Astrocyte of the spinal cord (primary cell): ENCODE results near the gene IRAK2.
"Not testable (repeated sequence)": the region's sequence is repeated elsewhere in the genome, so short reads cannot be mapped to it uniquely, and the experiment has no call there.

ENCODE experiments used
- DNase-seq: peaks from one replicate; pipeline ENCODE4 v3.0.0; 2011; ENCODE audit warnings: low read depth, low spot score
- H3K4me3 ChIP-seq: 2 replicates; pipeline ENCODE4 v1.5.1; 2011; ENCODE audit warnings: low read depth, mild to moderate bottlenecking, low read length, moderate library complexity
- in situ Hi-C: cut with HindIII; loops from 2 replicates; pipeline ENCODE4 v1.10.0; 2017; ENCODE audit warnings: low sequenced_read_pairs
- TF ChIP-seq, protein P1 (sequence below): IDR thresholded peaks from 2 replicates; pipeline ENCODE4 v1.5.1; 2012; ENCODE audit warnings: low read depth, mild to moderate bottlenecking, low read length, inconsistent platforms

The IRAK2 gene

DNA sequence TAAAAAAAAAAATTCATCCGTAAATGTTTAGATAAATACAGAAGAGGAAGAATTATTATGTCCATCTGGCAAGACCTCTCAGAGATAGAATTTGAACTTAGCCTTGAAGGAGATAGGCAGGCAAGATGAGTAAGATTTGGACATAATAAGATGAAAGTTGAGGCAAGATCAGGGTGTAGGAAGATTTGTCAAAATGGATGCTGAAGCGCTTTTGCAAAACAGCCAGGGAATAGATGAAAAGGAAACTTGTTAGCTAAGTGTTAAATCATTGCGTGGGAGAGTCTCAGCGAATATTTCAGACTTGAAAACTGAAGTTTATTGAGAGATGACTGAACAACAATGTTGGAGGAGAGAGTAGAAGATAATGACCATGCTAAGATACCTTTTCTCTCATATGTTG is 42.0 kb upstream of the IRAK2 start:
- in situ Hi-C loops = no loop called here

DNA sequence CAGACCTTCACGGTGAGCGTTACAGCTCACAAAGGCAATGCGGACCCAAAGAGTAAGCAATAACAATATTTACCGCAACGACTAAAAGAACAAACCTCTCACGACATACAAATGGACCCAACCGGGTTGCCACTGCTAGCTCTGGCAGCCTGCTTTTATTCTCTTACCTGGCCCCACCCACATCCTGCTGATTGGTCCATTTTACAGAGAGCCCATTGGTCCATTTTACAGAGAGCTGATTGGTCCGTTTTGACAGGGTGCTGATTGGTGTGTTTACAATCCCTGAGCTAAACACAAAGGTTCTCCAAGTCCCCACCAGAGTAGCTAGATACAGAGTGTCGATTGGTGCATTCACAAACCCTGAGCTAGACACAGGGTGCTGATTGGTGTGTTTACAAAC is 28.8 kb upstream of the IRAK2 start:
- in situ Hi-C loops, H3K4me3 ChIP-seq, DNase-seq: not testable (repeated sequence)

More for the DNA sequence above, 42.0 kb upstream of the IRAK2 start:
- H3K4me3 ChIP-seq = no peak overlapping the region
- TF ChIP-seq, protein P1, sequence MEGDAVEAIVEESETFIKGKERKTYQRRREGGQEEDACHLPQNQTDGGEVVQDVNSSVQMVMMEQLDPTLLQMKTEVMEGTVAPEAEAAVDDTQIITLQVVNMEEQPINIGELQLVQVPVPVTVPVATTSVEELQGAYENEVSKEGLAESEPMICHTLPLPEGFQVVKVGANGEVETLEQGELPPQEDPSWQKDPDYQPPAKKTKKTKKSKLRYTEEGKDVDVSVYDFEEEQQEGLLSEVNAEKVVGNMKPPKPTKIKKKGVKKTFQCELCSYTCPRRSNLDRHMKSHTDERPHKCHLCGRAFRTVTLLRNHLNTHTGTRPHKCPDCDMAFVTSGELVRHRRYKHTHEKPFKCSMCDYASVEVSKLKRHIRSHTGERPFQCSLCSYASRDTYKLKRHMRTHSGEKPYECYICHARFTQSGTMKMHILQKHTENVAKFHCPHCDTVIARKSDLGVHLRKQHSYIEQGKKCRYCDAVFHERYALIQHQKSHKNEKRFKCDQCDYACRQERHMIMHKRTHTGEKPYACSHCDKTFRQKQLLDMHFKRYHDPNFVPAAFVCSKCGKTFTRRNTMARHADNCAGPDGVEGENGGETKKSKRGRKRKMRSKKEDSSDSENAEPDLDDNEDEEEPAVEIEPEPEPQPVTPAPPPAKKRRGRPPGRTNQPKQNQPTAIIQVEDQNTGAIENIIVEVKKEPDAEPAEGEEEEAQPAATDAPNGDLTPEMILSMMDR = no peak
- DNase-seq = no peak

DNA sequence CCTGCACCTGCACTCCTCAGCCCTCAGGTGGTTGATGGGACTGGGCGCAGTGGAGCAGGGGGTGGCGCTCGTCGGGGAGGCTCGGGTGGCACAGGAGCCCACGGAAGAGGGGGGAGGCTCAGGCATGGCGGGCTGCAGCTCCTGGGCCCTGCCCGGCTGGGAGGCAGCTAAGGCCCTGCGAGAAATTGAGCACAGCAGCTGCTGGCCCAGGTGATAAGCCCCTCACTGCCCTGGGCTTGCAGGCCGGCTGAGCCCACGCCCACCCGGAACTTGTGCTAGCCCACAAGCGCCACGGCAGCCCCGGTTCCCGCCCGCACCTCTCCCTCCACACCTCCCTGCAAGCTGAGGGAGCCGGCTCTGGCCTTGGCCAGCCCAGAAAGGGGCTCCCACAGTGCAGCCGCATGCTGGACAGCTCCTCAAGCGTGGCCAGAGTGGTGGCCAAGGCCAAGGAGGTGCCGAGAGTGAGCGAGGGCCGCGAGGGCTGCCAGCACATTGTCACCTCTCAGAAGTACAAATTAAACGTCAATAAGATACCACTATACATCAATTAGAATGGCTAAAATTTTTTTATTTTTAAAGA is 28.2 kb upstream of the IRAK2 start:
- in situ Hi-C loops = no loop called here
- TF ChIP-seq, protein P1 = no peak

DNA sequence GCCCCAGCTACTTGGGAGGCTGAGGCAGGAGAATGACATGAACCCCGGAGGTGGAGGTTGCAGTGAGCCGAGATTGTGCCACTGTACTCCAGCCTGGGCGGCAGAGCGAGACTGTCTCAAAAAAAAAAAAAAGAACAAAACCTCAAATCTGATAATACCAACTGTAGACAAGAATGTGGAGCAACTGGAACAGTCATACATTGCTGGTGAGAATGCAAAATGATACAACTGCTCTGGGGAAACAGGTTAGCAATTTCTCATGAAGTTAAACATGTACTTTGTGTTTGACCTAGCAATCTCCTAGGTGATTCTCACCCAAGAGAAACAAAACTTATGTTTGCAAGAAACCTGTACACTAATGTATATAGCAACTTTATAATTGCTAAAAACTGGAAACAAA is 27.5 kb upstream of the IRAK2 start:
- TF ChIP-seq, protein P1 = no peak
- no peak for DNase-seq
- in situ Hi-C loops = no loop called here
- no peak overlapping the region for H3K4me3 ChIP-seq

More for the DNA sequence above, 28.2 kb upstream of the IRAK2 start:
- no peak for DNase-seq
- no peak overlapping the region for H3K4me3 ChIP-seq

DNA sequence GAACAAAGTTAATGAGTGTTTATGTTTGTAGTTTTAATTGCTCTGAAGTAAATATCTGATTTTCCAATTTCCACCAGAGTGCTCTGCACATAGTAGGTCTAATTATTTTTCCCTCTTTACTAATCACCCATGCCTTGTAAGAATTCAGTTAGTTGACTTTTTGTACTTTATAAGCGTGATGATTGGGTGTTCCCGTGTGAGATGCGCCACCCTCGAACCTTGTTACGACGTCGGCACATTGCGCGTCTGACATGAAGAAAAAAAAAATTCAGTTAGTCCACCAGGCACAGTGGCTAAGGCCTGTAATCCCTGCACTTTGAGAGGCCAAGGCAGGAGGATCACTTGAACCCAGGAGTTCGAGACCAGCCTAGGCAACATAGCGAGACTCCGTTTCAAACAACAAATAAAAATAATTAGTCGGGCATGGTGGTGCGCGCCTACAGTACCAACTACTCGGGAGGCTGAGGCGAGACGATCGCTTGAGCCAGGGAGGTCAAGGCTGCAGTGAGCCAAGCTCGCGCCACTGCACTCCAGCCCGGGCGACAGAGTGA is 23.6 kb upstream of the IRAK2 start:
- TF ChIP-seq, protein P1 = no peak
- in situ Hi-C loops = no loop called here
- DNase-seq = no peak
- H3K4me3 ChIP-seq = peak overlapping the region; percentile 76

DNA sequence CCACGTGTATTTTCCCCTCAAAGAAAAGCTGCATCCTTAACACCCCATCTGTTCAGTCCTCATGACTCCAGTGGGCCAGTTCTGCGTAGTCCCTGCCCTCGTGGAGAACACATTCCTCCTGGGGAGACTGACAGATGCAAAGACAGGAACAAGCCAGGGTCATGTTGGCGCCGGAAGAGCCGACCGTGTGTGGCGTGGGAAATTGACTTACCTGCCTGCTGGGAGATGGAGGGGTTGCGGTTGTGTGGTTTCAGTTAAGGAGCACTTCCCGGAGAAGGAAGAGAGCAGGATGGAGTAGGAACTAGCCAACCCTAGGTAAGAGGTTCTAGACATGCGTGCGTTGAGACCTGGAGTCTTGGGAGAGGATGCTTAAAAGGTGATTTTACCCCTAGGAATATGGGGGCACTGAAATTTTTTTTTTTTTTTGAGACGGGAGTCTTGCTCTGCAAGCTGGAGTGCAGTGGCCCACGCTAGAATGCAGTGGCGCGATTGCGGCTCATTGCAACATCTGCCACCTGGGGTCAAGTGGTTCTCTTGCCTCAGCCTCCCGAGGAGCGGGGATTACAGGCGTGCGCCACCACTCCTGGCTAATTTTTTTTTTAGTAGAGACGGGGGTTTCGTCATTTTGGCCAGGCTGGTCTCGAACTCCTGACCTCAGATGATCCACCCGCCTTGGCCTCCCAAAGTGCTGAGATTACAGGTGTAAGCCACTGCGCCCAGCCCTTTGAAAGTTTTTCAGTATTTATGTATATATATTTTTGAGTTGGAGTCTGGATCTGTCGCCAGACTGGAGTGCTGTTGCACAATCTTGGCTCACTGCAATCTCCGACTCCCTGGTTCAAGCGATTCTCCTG is 21.8 kb upstream of the IRAK2 start:
- TF ChIP-seq, protein P1 = no peak
- DNase-seq = no peak
- in situ Hi-C loops = no loop called here
- peak overlapping the region; percentile 76 for H3K4me3 ChIP-seq

DNA sequence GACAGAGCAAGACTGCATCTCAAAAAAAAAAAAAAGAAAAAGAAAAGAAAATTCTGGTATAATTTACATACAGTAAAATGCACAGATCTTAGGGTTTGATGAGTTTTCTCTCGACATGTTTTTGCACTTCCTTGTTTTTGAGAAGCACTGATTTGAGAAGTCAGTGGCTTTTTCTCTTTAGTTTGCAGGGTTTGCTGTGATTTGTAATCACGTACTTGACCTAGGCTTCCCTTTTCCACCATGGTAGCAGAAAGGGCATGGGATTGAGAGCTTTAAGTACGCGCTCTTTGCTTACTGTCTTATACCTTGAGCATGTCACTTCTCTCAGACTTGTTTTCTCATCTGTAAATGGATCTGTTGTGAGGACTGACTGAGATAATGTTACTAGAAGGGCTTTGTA is 19.0 kb upstream of the IRAK2 start:
- in situ Hi-C loops = no loop called here
- no peak for DNase-seq
- TF ChIP-seq, protein P1 = no peak
- H3K4me3 ChIP-seq = no peak overlapping the region
